HCT116 (cell line): Measurements from ENCODE around the gene PICK1. TPM values are rescaled to one million over a fixed set of nuclear protein-coding genes. Genes with fewer than 3 reads are reported as not detected.
A peak's percentile ranks its signal among the peaks of the same experiment; 100 is the strongest.

Experiments used
- ATAC-seq: fragments of 200-7000 bp; cut with Tn5 transposase; 2 replicates; pipeline ENCODE4 v1.9.1; 2020; ENCODE audit warnings: mild to moderate bottlenecking, moderate library complexity
- BruUV-seq: library from RNA; stranded (reverse); fragments of 400-500 nt; replicated peaks from 2 replicates; lab custom pipeline; 2021; lab: Mats Ljungman, UMichigan
- CTCF ChIA-PET: fragments of 300-600 bp; sonication (Branson Sonifier 250); formaldehyde crosslinking; loops from one replicate; lab custom pipeline; 2021; ENCODE audit warnings: antibody characterized with exemption; lab: Charles Lee
- POLR2A ChIA-PET: fragments of 300-600, 350-600 bp; sonication (Branson Sonifier 250); formaldehyde crosslinking; loops from one replicate; lab custom pipeline; 2021; ENCODE audit warnings: antibody characterized with exemption; lab: Charles Lee
- RAD21 ChIA-PET, 2 experiments: fragments of 300-600 bp; sonication (Branson Sonifier 250); formaldehyde crosslinking; loops; one replicate each; lab custom pipeline; 2023; ENCODE audit warnings: low total read pairs in 2 of 2; ENCODE audit not compliant: uncharacterized antibody in 2 of 2, unreplicated experiment in 2 of 2, low non-redundant PET in 1 of 2; lab: Charles Lee
- DNase-seq: peaks from one replicate; pipeline ENCODE4 v3.0.0-alpha.2; 2010; ENCODE audit warnings: low read depth, low spot score
- H2AFZ ChIP-seq: fragments of 200-600 bp; shearing (Covaris generic), sonication (generic); 2 replicates; pipeline ENCODE4 v1.6.1; 2017; ENCODE audit warnings: low read depth, mixed run types, mixed read lengths, antibody characterized with exemption, low read length; ENCODE audit not compliant: poor library complexity, severe bottlenecking
- H3K27ac ChIP-seq: 2 replicates; pipeline ENCODE4 v1.5.1; 2012; ENCODE audit warnings: low read depth, low read length
- H3K27me3 ChIP-seq: fragments of 200-600 bp; sonication (generic); 2 replicates; pipeline ENCODE4 v1.6.1; 2016; ENCODE audit warnings: mixed run types, low read length, mixed read lengths; ENCODE audit not compliant: insufficient read depth
- H3K36me3 ChIP-seq, 2 experiments: fragments of 200-500 bp in 1 of 2; fragments of 200-600 bp in 1 of 2; sonication (Bioruptor generic) in 1 of 2; sonication (generic) in 1 of 2; 2 replicates each; pipeline versions ENCODE4 v1.5.1 to v1.6.1; 2014 to 2016; ENCODE audit warnings: low read length in 2 of 2, inconsistent platforms in 1 of 2, mixed read lengths in 1 of 2, mixed run types in 1 of 2; ENCODE audit not compliant: insufficient read depth in 2 of 2, control insufficient read depth in 1 of 2
- H3K4me1 ChIP-seq, 2 experiments: fragments of 200-600 bp in 1 of 2; sonication (generic) in 1 of 2; 2 replicates each; pipeline versions ENCODE4 v1.5.1 to v1.6.1; 2012 to 2017; ENCODE audit warnings: low read length in 2 of 2, inconsistent platforms in 1 of 2, mild to moderate bottlenecking in 1 of 2, mixed read lengths in 1 of 2, mixed run types in 1 of 2, moderate library complexity in 1 of 2; ENCODE audit not compliant: insufficient read depth in 2 of 2, control insufficient read depth in 1 of 2
- H3K4me2 ChIP-seq: fragments of 200-600 bp; sonication (generic); 2 replicates; pipeline ENCODE4 v1.6.1; 2017; ENCODE audit warnings: mixed run types, low read length, mixed read lengths
- H3K4me3 ChIP-seq, 2 experiments: fragments of 200-600 bp in 1 of 2; sonication (generic) in 1 of 2; replicated peaks in 1 of 2; 2 replicates each; pipeline ENCODE4 v1.5.1; 2011 to 2016; ENCODE audit warnings: low read length in 2 of 2, control low read depth in 1 of 2, low read depth in 1 of 2, mild to moderate bottlenecking in 1 of 2, mixed read lengths in 1 of 2, mixed run types in 1 of 2
- H3K79me2 ChIP-seq: fragments of 200-600 bp; sonication (generic); 2 replicates; pipeline ENCODE4 v1.6.1; 2017; ENCODE audit warnings: mild to moderate bottlenecking, mixed run types, low read length, moderate library complexity, mixed read lengths; ENCODE audit not compliant: insufficient read depth
- H3K9ac ChIP-seq: fragments of 200-600 bp; sonication (generic); 2 replicates; pipeline ENCODE4 v1.6.1; 2016; ENCODE audit warnings: low read length, mixed read lengths
- H3K9me2 ChIP-seq: fragments of 200-600 bp; sonication (generic), shearing (Covaris generic); 2 replicates; pipeline ENCODE4 v1.6.1; 2017; ENCODE audit warnings: mixed run types, mild to moderate bottlenecking, moderate library complexity; ENCODE audit not compliant: insufficient read depth
- H3K9me3 ChIP-seq, 2 experiments: fragments of 200-500 bp in 1 of 2; fragments of 200-600 bp in 1 of 2; sonication (Bioruptor generic) in 1 of 2; sonication (generic) in 1 of 2; 2 replicates each; pipeline ENCODE4 v1.6.1; 2014 to 2017; ENCODE audit warnings: low read length in 2 of 2, mixed read lengths in 2 of 2, inconsistent platforms in 1 of 2, low read depth in 1 of 2, mild to moderate bottlenecking in 1 of 2, mixed run types in 1 of 2, moderate library complexity in 1 of 2; ENCODE audit not compliant: control insufficient read depth in 1 of 2, insufficient read depth in 1 of 2
- H4K20me1 ChIP-seq: fragments of 200-600 bp; sonication (generic), shearing (Covaris generic); 2 replicates; pipeline ENCODE4 v1.6.1; 2017; ENCODE audit warnings: mixed run types, mild to moderate bottlenecking, moderate library complexity; ENCODE audit not compliant: insufficient read depth
- ATF3 ChIP-seq: IDR thresholded peaks from 2 replicates; pipeline ENCODE4 v1.6.1; 2012
- CBX3 ChIP-seq: IDR thresholded peaks from 2 replicates; pipeline ENCODE4 v1.6.1; 2012; ENCODE audit warnings: low read depth
- CTCF ChIP-seq, 3 experiments: fragments of 200-600 bp in 1 of 3; sonication (generic) in 1 of 3; IDR thresholded peaks in 2 of 3; conservative IDR thresholded peaks in 1 of 3; 2 replicates each; pipeline ENCODE4 v1.5.1; 2012 to 2017; ENCODE audit warnings: low read depth in 2 of 3, low read length in 2 of 3, antibody characterized with exemption in 1 of 3, borderline replicate concordance in 1 of 3, control low read depth in 1 of 3, mild to moderate bottlenecking in 1 of 3, mixed read lengths in 1 of 3, mixed run types in 1 of 3, moderate library complexity in 1 of 3; ENCODE audit not compliant: insufficient read depth in 1 of 3
- POLR2A ChIP-seq: IDR thresholded peaks from 2 replicates; pipeline ENCODE4 v1.7.0; 2011; ENCODE audit warnings: borderline replicate concordance; ENCODE audit not compliant: insufficient read depth, insufficient read length; ENCODE audit errors: extremely low read depth
- REST ChIP-seq: IDR thresholded peaks from 2 replicates; pipeline ENCODE4 v1.6.1; 2012; ENCODE audit warnings: low read depth
- SIN3A ChIP-seq: IDR thresholded peaks from 2 replicates; pipeline ENCODE4 v1.6.1; 2012; ENCODE audit warnings: low read depth
- SP1 ChIP-seq: IDR thresholded peaks from 2 replicates; pipeline ENCODE4 v1.6.1; 2012; ENCODE audit warnings: low read depth
- SRF ChIP-seq: IDR thresholded peaks from 2 replicates; pipeline ENCODE4 v1.6.1; 2012; ENCODE audit warnings: low read depth
- ZBTB33 ChIP-seq: IDR thresholded peaks from 2 replicates; pipeline ENCODE4 v1.6.1; 2011; ENCODE audit warnings: mild to moderate bottlenecking, low read length, moderate library complexity; ENCODE audit not compliant: insufficient replicate concordance; ENCODE audit errors: extremely low read depth
- ZNF274 ChIP-seq: fragments of 200-500 bp; sonication (Bioruptor generic); IDR thresholded peaks from 2 replicates; pipeline ENCODE4 v1.6.1; 2014; ENCODE audit warnings: mild to moderate bottlenecking, low read depth, low read length, inconsistent platforms
- intact Hi-C: fragments of 100-400 bp; cut with micrococcal nuclease; formaldehyde crosslinking; loops from 2 replicates; pipeline ENCODE4 v1.10.0; 2022
- total RNA-seq: library from RNA; stranded (reverse); gene quantifications from one replicate; pipeline ENCODE4 v1.2.1, GENCODE V29; 2021; ENCODE audit not compliant: unreplicated experiment

Gene PICK1
- total RNA-seq, 1 experiment from 2014 or later, result 40.0 TPM

GRCh38 chr22:38088629-38089473 is 31.6 kb downstream of the PICK1 start:
- TSS peak; percentile 36 for BruUV-seq
- no peaks in the 10 kb centered on the region for H3K36me3 ChIP-seq
- no peaks in the 10 kb centered on the region for H3K79me2 ChIP-seq
- POLR2A ChIA-PET, result no interaction called here
- H3K27ac ChIP-seq, result no peak overlapping the region
- intact Hi-C loops, result no loop called here
- no peak overlapping the region for H3K4me3 ChIP-seq
- RAD21 ChIA-PET, result no interaction called here
- no peaks in the 10 kb centered on the region for H3K27me3 ChIP-seq
- H3K9me2 ChIP-seq, result no peaks in the 10 kb centered on the region
- H3K9ac ChIP-seq, result no peak overlapping the region
- H3K4me1 ChIP-seq, result peaks cover 0 to 4% of the 10 kb centered on the region in 2 experiments; a peak in 1 of 4 replicates
- ATAC-seq, result no peak
- no peak for TF ChIP-seq POLR2A
- no peak for TF ChIP-seq ZNF274
- no peak for TF ChIP-seq SIN3A
- TF ChIP-seq CBX3, result no peak
- TF ChIP-seq SRF, result no peak
- no peak for TF ChIP-seq SP1
- no peak for TF ChIP-seq ZBTB33
- H2AFZ ChIP-seq, result no peak overlapping the region
- no peak overlapping the region for H3K4me2 ChIP-seq
- CTCF ChIA-PET, result interaction anchor here (1.6 kb wide), 1 partner anchor 9 kb away, joined by 6 read pairs; no protein-coding TSS in a partner anchor
- no peaks in the 10 kb centered on the region for H3K9me3 ChIP-seq
- no peaks in the 10 kb centered on the region for H4K20me1 ChIP-seq
- DNase-seq, result no peak

- no peaks in the 10 kb centered on the region for H4K20me1 ChIP-seq
- no peaks in the 10 kb centered on the region for H3K36me3 ChIP-seq
- ChIA-PET RAD21 (no interaction called here), POLR2A (no interaction called here), CTCF (interaction anchor here (1.6 kb wide), 1 partner anchor 8 kb away, joined by 6 read pairs; no protein-coding TSS in a partner anchor)
- BruUV-seq, result no TSS peak
- H3K4me1 ChIP-seq, result peaks cover 0 to 4% of the 10 kb centered on the region in 2 experiments; a peak in 1 of 4 replicates
- H3K4me2 ChIP-seq, result no peak overlapping the region
- intact Hi-C loops, result no loop called here
- no peak overlapping the region for H3K27ac ChIP-seq
- no peaks in the 10 kb centered on the region for H3K79me2 ChIP-seq
- H3K27me3 ChIP-seq, result no peaks in the 10 kb centered on the region
- H2AFZ ChIP-seq, result no peak overlapping the region
- H3K4me3 ChIP-seq, result no peak overlapping the region
- ATAC-seq (no peak), DNase-seq (no peak)
- H3K9me2 ChIP-seq, result no peaks in the 10 kb centered on the region
- H3K9ac ChIP-seq, result no peak overlapping the region
- no peaks in the 10 kb centered on the region for H3K9me3 ChIP-seq
- TF ChIP-seq REST (no peak), POLR2A (no peak), ZNF274 (no peak), CTCF (IDR thresholded peaks at IDR 0.05 in 2 of 3, conservative IDR thresholded peaks at IDR 0.05 in 1 of 3; ENCODE audit: borderline replicate concordance in 1 of 3, insufficient read depth in 1 of 3, low read depth in 2 of 3, low read length in 2 of 3) (no peak), CBX3 (no peak), ATF3 (no peak), SP1 (no peak)
Measured at GRCh38 chr22:38089474-38089851, 32.3 kb downstream of the PICK1 start.
